GM12878 (cell line): ENCODE measurements around the gene PDE7B.

ENCODE experiments used
- POLR2A ChIP-seq: IDR thresholded peaks from 2 replicates; pipeline ENCODE4 v1.6.1; 2011; ENCODE audit warnings: low read depth, mild to moderate bottlenecking, low read length
- SMC3 ChIP-seq: IDR thresholded peaks from 2 replicates; pipeline ENCODE4 v1.6.1; 2011; ENCODE audit warnings: low read length, improper control_type of control experiment, borderline replicate concordance
- TF ChIP-seq, protein P1 (sequence below): IDR thresholded peaks from 2 replicates; pipeline ENCODE4 v1.6.1; 2012; ENCODE audit warnings: low read length, inconsistent platforms
- TF ChIP-seq, protein P2 (sequence below): fragments of 450-650 bp; IDR thresholded peaks from 2 replicates; pipeline ENCODE4 v1.6.1; 2017; ENCODE audit warnings: mild to moderate bottlenecking

DNA sequence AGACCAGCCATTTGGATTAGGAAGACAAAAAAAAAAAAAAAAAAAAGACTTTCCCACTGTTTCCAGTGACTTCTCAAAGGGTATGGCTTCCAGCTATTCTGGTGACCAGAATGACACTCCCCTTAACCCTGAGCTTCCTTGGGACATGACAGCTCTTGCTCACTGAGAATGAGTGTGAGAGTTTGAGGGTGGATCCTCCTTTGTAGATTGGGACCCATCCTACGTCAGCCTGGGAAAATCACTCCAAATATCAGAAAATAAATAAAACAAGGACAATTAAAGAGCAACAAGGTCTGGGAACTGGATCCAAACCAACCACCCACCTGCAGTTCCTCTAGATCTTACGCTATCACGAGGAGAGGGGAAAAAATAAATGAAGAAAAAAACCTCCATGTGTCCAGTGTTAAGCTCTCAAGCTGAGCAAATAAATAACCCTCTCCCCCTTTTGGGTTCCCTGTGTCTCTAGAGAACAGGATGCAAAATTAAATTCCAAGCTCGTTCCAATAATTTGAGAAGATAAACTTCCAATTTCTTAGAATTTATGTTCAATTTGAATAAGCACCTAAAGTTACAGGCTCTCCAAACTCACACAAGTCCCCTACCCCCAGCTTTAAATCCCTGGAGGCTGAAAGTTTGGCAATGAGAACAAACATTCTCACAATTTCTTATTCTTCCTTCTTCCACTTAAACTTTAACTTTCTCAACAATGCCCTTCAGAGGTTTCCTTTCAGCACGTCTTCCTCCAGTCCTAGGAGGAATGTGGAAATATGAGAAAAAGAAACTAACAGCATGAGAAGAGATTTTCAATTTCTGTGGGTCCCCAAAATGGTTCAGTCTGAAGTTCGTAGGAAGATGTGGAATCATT is 228.4 kb downstream of the PDE7B start:
- TF ChIP-seq, protein P1, sequence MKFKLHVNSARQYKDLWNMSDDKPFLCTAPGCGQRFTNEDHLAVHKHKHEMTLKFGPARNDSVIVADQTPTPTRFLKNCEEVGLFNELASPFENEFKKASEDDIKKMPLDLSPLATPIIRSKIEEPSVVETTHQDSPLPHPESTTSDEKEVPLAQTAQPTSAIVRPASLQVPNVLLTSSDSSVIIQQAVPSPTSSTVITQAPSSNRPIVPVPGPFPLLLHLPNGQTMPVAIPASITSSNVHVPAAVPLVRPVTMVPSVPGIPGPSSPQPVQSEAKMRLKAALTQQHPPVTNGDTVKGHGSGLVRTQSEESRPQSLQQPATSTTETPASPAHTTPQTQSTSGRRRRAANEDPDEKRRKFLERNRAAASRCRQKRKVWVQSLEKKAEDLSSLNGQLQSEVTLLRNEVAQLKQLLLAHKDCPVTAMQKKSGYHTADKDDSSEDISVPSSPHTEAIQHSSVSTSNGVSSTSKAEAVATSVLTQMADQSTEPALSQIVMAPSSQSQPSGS, result no peak
- TF ChIP-seq, protein P2, sequence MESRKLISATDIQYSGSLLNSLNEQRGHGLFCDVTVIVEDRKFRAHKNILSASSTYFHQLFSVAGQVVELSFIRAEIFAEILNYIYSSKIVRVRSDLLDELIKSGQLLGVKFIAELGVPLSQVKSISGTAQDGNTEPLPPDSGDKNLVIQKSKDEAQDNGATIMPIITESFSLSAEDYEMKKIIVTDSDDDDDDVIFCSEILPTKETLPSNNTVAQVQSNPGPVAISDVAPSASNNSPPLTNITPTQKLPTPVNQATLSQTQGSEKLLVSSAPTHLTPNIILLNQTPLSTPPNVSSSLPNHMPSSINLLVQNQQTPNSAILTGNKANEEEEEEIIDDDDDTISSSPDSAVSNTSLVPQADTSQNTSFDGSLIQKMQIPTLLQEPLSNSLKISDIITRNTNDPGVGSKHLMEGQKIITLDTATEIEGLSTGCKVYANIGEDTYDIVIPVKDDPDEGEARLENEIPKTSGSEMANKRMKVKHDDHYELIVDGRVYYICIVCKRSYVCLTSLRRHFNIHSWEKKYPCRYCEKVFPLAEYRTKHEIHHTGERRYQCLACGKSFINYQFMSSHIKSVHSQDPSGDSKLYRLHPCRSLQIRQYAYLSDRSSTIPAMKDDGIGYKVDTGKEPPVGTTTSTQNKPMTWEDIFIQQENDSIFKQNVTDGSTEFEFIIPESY, result no peak
- TF ChIP-seq SMC3, result no peak
- TF ChIP-seq POLR2A, result no peak
